A549 treated with RU486 at 1 μM for 4 hours (cell line): Measurements from ENCODE around the gene BCCIP. TPM values are rescaled to one million over a fixed set of nuclear protein-coding genes. Genes with fewer than 3 reads are reported as not detected.

Source experiments
- total RNA-seq: library from RNA; stranded (reverse); fragments of 200-300 nt; extraction: Qiagen RNA extraction; gene quantifications from 5 replicates; pipeline ENCODE4 v1.2.3, GENCODE V29; 2022; ENCODE audit warnings: low read depth

Gene BCCIP
- total RNA-seq = 108 to 162 TPM (median 124 TPM) in 5 replicates

GRCh38 chr10:125822878-125823662 lies at the start of gene BCCIP, which contains the start of gene UROS:
Gene BCCIP (plus strand): TSS chr10:125823546. CDS start chr10:125823558, 12 bp downstream.
Gene UROS (minus strand): TSS chr10:125823258. CDS start chr10:125816499, 6,759 bp downstream.

DNA sequence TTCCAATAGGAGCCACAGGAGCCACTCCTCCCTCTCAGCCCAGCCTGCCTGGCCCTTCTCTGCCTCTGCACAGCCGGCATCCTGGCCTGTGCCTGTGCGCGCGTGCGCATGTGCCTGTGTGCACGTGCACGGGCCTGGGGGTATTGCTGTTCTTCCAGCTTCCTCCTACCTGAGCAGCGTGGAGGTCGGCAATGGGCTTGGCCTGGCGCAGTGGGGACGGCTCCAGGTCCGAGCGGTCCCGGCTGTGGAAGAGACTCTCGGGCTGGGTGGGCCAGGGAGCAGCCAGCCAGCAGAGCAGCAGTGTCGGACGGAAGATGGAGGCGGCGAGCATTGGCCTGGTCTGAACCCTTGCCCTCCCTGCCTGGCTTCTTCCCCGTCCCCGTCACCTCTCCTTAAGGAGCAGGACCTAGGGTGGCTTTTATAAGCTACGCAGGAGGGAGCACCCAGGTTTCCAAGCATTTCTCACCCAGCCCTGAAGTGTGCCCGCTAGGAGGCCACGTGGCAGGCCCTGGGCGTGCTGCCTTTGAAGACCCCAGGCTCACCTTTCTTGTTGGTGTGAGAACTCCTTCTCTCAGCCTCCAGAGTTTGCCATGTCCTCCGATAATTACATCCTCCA lies 47.7 kb upstream of the BCCIP start, which contains the start of gene MMP21:
MMP21 (minus strand) TSS at position 331 of the 616 bp plus-strand sequence; CDS start at position 331, 0 bp downstream.

DNA sequence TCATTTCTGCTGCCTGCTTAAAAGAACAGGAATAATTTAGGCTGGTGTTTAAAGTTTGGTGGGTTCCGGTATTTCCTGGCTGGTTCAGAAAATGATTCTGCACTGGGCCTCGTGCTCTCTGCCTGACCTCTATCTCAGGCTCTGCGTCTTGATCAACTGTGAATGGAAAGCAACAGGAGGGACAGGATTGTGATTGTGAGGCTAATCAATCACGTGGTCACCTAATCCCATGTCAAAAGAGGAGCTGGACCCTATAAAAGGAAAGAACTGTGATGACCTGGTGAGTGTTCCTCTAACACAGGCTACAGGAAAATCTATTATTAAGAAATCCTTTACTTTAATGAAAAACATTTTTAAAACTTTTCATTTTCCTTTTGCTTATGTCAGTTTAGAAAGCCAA lies 57.8 kb downstream of the BCCIP start, which contains the start of gene DHX32:
DHX32 (minus strand) TSS at position 101 of the 400 bp plus-strand sequence. CDS start 468 bp downstream, outside the sequence.

Other genes starting within 250 kb of the BCCIP start
- not detected in 5 replicates for gene TEX36, start 140.4 kb upstream of the BCCIP start, total RNA-seq
- 10.7 to 19.1 TPM (median 16.9 TPM) in 5 replicates for gene EDRF1, start 103.8 kb upstream of the BCCIP start, total RNA-seq
- gene MMP21, start 47.7 kb upstream of the BCCIP start, total RNA-seq = 0.05 TPM in 1 of 5 replicates, not detected in the others
- 61.2 to 69.0 TPM (median 63.8 TPM) in 5 replicates for gene UROS, start 288 bp upstream of the BCCIP start, total RNA-seq
- 32.9 to 49.2 TPM (median 46.9 TPM) in 5 replicates for gene DHX32, start 57.7 kb downstream of the BCCIP start, total RNA-seq
- gene FANK1, start 73.0 kb downstream of the BCCIP start, total RNA-seq = 2.4 to 3.8 TPM (median 3.0 TPM) in 5 replicates